ENCODE measurements around the gene TENM4.

Gene TENM4

GRCh38 chr11:78926633-78927338 lies 514.0 kb downstream of the TENM4 start:
- no peak for DNase-seq (ENCODE audit: low read depth)
- TF ChIP-seq CTCF (IDR thresholded peaks at IDR 0.05; ENCODE audit: low read depth, low read length, missing control alignments) = no peak
- H3K4me3 ChIP-seq (ENCODE audit: low read depth, low read length) = no peak overlapping the region

- H3K4me3 ChIP-seq (ENCODE audit: low read depth, low read length) = no peak overlapping the region
- DNase-seq (ENCODE audit: low read depth) = no peak
- no peak for TF ChIP-seq CTCF (IDR thresholded peaks at IDR 0.05; ENCODE audit: low read depth, low read length, missing control alignments)
These were observed 515.4 kb downstream of the TENM4 start for GRCh38 chr11:78925387-78925786.

- no peak for DNase-seq (ENCODE audit: low read depth)
- no peak for TF ChIP-seq CTCF (IDR thresholded peaks at IDR 0.05; ENCODE audit: low read depth, low read length, missing control alignments)
- H3K4me3 ChIP-seq (ENCODE audit: low read depth, low read length) = no peak overlapping the region
These were observed 517.8 kb downstream of the TENM4 start for GRCh38 chr11:78922859-78923625.

- H3K4me3 ChIP-seq (ENCODE audit: low read depth, low read length) = no peak overlapping the region
- TF ChIP-seq CTCF (IDR thresholded peaks at IDR 0.05; ENCODE audit: low read depth, low read length, missing control alignments) = no peak
- no peak for DNase-seq (ENCODE audit: low read depth)
These were observed 519.3 kb downstream of the TENM4 start for GRCh38 chr11:78921509-78921908.

- DNase-seq (ENCODE audit: low read depth) = no peak
- no peak overlapping the region for H3K4me3 ChIP-seq (ENCODE audit: low read depth, low read length)
- TF ChIP-seq CTCF (IDR thresholded peaks at IDR 0.05; ENCODE audit: low read depth, low read length, missing control alignments) = no peak
These were observed 520.5 kb downstream of the TENM4 start for GRCh38 chr11:78920329-78920728.

- TF ChIP-seq CTCF (IDR thresholded peaks at IDR 0.05; ENCODE audit: low read depth, low read length, missing control alignments) = no peak
- no peak for DNase-seq (ENCODE audit: low read depth)
These were observed 524.1 kb downstream of the TENM4 start for GRCh38 chr11:78916759-78917158.

More at GRCh38 chr11:78916759-78917158, 524.1 kb downstream of the TENM4 start:
- no peak overlapping the region for H3K4me3 ChIP-seq (ENCODE audit: low read depth, low read length)
